Peyer's patch (tissue), 4 donors: ENCODE results near the gene NCMAP.

Source experiments
- POLR2A ChIP-seq, 2 donors: fragments of 450-650 bp; IDR thresholded peaks; one replicate each; pipeline ENCODE4 v1.5.1; 2017; ENCODE audit warnings: antibody characterized with exemption in 2 of 2, mild to moderate bottlenecking in 2 of 2, moderate library complexity in 2 of 2
- TF ChIP-seq, protein P1 (sequence below), 6 experiments: fragments of 450-650 bp in 4 of 6; fragments of 200-600 bp in 2 of 6; sonication (generic) in 1 of 6; IDR thresholded peaks; one replicate each; pipeline ENCODE4 v1.5.1; 2017 to 2019; ENCODE audit warnings: antibody characterized with exemption in 6 of 6, mild to moderate bottlenecking in 3 of 6, moderate library complexity in 1 of 6

DNA sequence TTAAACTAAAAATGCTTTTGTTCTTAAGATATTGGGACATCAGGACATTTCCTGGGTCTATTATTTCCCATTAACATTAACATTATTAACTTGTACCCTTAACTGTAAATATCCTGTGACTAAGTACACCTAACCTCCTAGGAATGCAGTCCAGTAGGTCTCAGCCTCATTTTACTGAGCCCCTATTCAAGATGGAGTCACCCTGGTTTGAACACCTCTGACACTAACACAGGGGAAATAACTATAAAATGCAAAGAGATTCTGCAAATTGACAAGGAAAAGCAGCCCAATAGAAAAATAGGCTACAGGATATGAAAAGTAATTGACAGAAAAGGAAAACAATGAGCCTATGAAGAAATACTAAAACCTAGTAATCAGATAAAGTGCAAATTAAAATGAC is 11.6 kb upstream of the NCMAP start:
- no peak for TF ChIP-seq POLR2A (IDR thresholded peaks at IDR 0.05)
- TF ChIP-seq, protein P1, sequence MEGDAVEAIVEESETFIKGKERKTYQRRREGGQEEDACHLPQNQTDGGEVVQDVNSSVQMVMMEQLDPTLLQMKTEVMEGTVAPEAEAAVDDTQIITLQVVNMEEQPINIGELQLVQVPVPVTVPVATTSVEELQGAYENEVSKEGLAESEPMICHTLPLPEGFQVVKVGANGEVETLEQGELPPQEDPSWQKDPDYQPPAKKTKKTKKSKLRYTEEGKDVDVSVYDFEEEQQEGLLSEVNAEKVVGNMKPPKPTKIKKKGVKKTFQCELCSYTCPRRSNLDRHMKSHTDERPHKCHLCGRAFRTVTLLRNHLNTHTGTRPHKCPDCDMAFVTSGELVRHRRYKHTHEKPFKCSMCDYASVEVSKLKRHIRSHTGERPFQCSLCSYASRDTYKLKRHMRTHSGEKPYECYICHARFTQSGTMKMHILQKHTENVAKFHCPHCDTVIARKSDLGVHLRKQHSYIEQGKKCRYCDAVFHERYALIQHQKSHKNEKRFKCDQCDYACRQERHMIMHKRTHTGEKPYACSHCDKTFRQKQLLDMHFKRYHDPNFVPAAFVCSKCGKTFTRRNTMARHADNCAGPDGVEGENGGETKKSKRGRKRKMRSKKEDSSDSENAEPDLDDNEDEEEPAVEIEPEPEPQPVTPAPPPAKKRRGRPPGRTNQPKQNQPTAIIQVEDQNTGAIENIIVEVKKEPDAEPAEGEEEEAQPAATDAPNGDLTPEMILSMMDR (IDR thresholded peaks at IDR 0.05): no peak
